HCT116 (cell line): Measurements from ENCODE around the gene ABR. TPM values are rescaled to one million over a fixed set of nuclear protein-coding genes. Genes with fewer than 3 reads are reported as not detected.

Experiments
- ATAC-seq: fragments of 200-7000 bp; cut with Tn5 transposase; 2 replicates; pipeline ENCODE4 v1.9.1; 2020; ENCODE audit warnings: mild to moderate bottlenecking, moderate library complexity
- BruUV-seq: library from RNA; stranded (reverse); fragments of 400-500 nt; replicated peaks from 2 replicates; lab custom pipeline; 2021; lab: Mats Ljungman, UMichigan
- CTCF ChIA-PET: fragments of 300-600 bp; sonication (Branson Sonifier 250); formaldehyde crosslinking; loops from one replicate; lab custom pipeline; 2021; ENCODE audit warnings: antibody characterized with exemption; lab: Charles Lee
- POLR2A ChIA-PET: fragments of 300-600, 350-600 bp; sonication (Branson Sonifier 250); formaldehyde crosslinking; loops from one replicate; lab custom pipeline; 2021; ENCODE audit warnings: antibody characterized with exemption; lab: Charles Lee
- RAD21 ChIA-PET, 2 experiments: fragments of 300-600 bp; sonication (Branson Sonifier 250); formaldehyde crosslinking; loops; one replicate each; lab custom pipeline; 2023; ENCODE audit warnings: low total read pairs in 2 of 2; ENCODE audit not compliant: uncharacterized antibody in 2 of 2, unreplicated experiment in 2 of 2, low non-redundant PET in 1 of 2; lab: Charles Lee
- DNase-seq: peaks from one replicate; pipeline ENCODE4 v3.0.0-alpha.2; 2010; ENCODE audit warnings: low read depth, low spot score
- H2AFZ ChIP-seq: fragments of 200-600 bp; shearing (Covaris generic), sonication (generic); 2 replicates; pipeline ENCODE4 v1.6.1; 2017; ENCODE audit warnings: low read depth, mixed run types, mixed read lengths, antibody characterized with exemption, low read length; ENCODE audit not compliant: poor library complexity, severe bottlenecking
- H3K27ac ChIP-seq: 2 replicates; pipeline ENCODE4 v1.5.1; 2012; ENCODE audit warnings: low read depth, low read length
- H3K27me3 ChIP-seq: fragments of 200-600 bp; sonication (generic); 2 replicates; pipeline ENCODE4 v1.6.1; 2016; ENCODE audit warnings: mixed run types, low read length, mixed read lengths; ENCODE audit not compliant: insufficient read depth
- H3K36me3 ChIP-seq, 2 experiments: fragments of 200-500 bp in 1 of 2; fragments of 200-600 bp in 1 of 2; sonication (Bioruptor generic) in 1 of 2; sonication (generic) in 1 of 2; 2 replicates each; pipeline versions ENCODE4 v1.5.1 to v1.6.1; 2014 to 2016; ENCODE audit warnings: low read length in 2 of 2, inconsistent platforms in 1 of 2, mixed read lengths in 1 of 2, mixed run types in 1 of 2; ENCODE audit not compliant: insufficient read depth in 2 of 2, control insufficient read depth in 1 of 2
- H3K4me1 ChIP-seq, 2 experiments: fragments of 200-600 bp in 1 of 2; sonication (generic) in 1 of 2; 2 replicates each; pipeline versions ENCODE4 v1.5.1 to v1.6.1; 2012 to 2017; ENCODE audit warnings: low read length in 2 of 2, inconsistent platforms in 1 of 2, mild to moderate bottlenecking in 1 of 2, mixed read lengths in 1 of 2, mixed run types in 1 of 2, moderate library complexity in 1 of 2; ENCODE audit not compliant: insufficient read depth in 2 of 2, control insufficient read depth in 1 of 2
- H3K4me2 ChIP-seq: fragments of 200-600 bp; sonication (generic); 2 replicates; pipeline ENCODE4 v1.6.1; 2017; ENCODE audit warnings: mixed run types, low read length, mixed read lengths
- H3K4me3 ChIP-seq, 2 experiments: fragments of 200-600 bp in 1 of 2; sonication (generic) in 1 of 2; replicated peaks in 1 of 2; 2 replicates each; pipeline ENCODE4 v1.5.1; 2011 to 2016; ENCODE audit warnings: low read length in 2 of 2, control low read depth in 1 of 2, low read depth in 1 of 2, mild to moderate bottlenecking in 1 of 2, mixed read lengths in 1 of 2, mixed run types in 1 of 2
- H3K79me2 ChIP-seq: fragments of 200-600 bp; sonication (generic); 2 replicates; pipeline ENCODE4 v1.6.1; 2017; ENCODE audit warnings: mild to moderate bottlenecking, mixed run types, low read length, moderate library complexity, mixed read lengths; ENCODE audit not compliant: insufficient read depth
- H3K9ac ChIP-seq: fragments of 200-600 bp; sonication (generic); 2 replicates; pipeline ENCODE4 v1.6.1; 2016; ENCODE audit warnings: low read length, mixed read lengths
- H3K9me2 ChIP-seq: fragments of 200-600 bp; sonication (generic), shearing (Covaris generic); 2 replicates; pipeline ENCODE4 v1.6.1; 2017; ENCODE audit warnings: mixed run types, mild to moderate bottlenecking, moderate library complexity; ENCODE audit not compliant: insufficient read depth
- H3K9me3 ChIP-seq, 2 experiments: fragments of 200-500 bp in 1 of 2; fragments of 200-600 bp in 1 of 2; sonication (Bioruptor generic) in 1 of 2; sonication (generic) in 1 of 2; 2 replicates each; pipeline ENCODE4 v1.6.1; 2014 to 2017; ENCODE audit warnings: low read length in 2 of 2, mixed read lengths in 2 of 2, inconsistent platforms in 1 of 2, low read depth in 1 of 2, mild to moderate bottlenecking in 1 of 2, mixed run types in 1 of 2, moderate library complexity in 1 of 2; ENCODE audit not compliant: control insufficient read depth in 1 of 2, insufficient read depth in 1 of 2
- H4K20me1 ChIP-seq: fragments of 200-600 bp; sonication (generic), shearing (Covaris generic); 2 replicates; pipeline ENCODE4 v1.6.1; 2017; ENCODE audit warnings: mixed run types, mild to moderate bottlenecking, moderate library complexity; ENCODE audit not compliant: insufficient read depth
- ATF3 ChIP-seq: IDR thresholded peaks from 2 replicates; pipeline ENCODE4 v1.6.1; 2012
- CTCF ChIP-seq, 3 experiments: fragments of 200-600 bp in 1 of 3; sonication (generic) in 1 of 3; IDR thresholded peaks in 2 of 3; conservative IDR thresholded peaks in 1 of 3; 2 replicates each; pipeline ENCODE4 v1.5.1; 2012 to 2017; ENCODE audit warnings: low read depth in 2 of 3, low read length in 2 of 3, antibody characterized with exemption in 1 of 3, borderline replicate concordance in 1 of 3, control low read depth in 1 of 3, mild to moderate bottlenecking in 1 of 3, mixed read lengths in 1 of 3, mixed run types in 1 of 3, moderate library complexity in 1 of 3; ENCODE audit not compliant: insufficient read depth in 1 of 3
- ELF1 ChIP-seq: IDR thresholded peaks from 2 replicates; pipeline ENCODE4 v1.6.1; 2012; ENCODE audit warnings: low read depth, borderline replicate concordance
- EZH2 ChIP-seq: fragments of 200-600 bp; sonication (generic); IDR thresholded peaks from 2 replicates; pipeline ENCODE4 v1.6.1; 2017; ENCODE audit warnings: antibody characterized with exemption, mixed run types
- JUND ChIP-seq: IDR thresholded peaks from 2 replicates; pipeline ENCODE4 v1.6.1; 2012
- POLR2A ChIP-seq: IDR thresholded peaks from 2 replicates; pipeline ENCODE4 v1.7.0; 2011; ENCODE audit warnings: borderline replicate concordance; ENCODE audit not compliant: insufficient read depth, insufficient read length; ENCODE audit errors: extremely low read depth
- POLR2AphosphoS5 ChIP-seq: IDR thresholded peaks from 2 replicates; pipeline ENCODE4 v1.6.1; 2011; ENCODE audit warnings: mild to moderate bottlenecking, low read depth, low read length, moderate library complexity
- RAD21 ChIP-seq: IDR thresholded peaks from 2 replicates; pipeline ENCODE4 v1.6.1; 2012; ENCODE audit warnings: low read depth, mild to moderate bottlenecking
- SP1 ChIP-seq: IDR thresholded peaks from 2 replicates; pipeline ENCODE4 v1.6.1; 2012; ENCODE audit warnings: low read depth
- ZFX ChIP-seq: fragments of 450-650 bp; IDR thresholded peaks from 2 replicates; pipeline ENCODE4 v1.6.1; 2017
- intact Hi-C: fragments of 100-400 bp; cut with micrococcal nuclease; formaldehyde crosslinking; loops from 2 replicates; pipeline ENCODE4 v1.10.0; 2022
- total RNA-seq: library from RNA; stranded (reverse); gene quantifications from one replicate; pipeline ENCODE4 v1.2.1, GENCODE V29; 2021; ENCODE audit not compliant: unreplicated experiment

The ABR gene
- total RNA-seq, 1 experiment from 2014 or later = 58.5 TPM

GRCh38 chr17:1173432-1174262 is 6.1 kb downstream of the ABR start:
- intact Hi-C loops = no loop called here
- no TSS peak for BruUV-seq
- Histone ChIP-seq H3K36me3 (no peaks in the 10 kb centered on the region), H2AFZ (no peak overlapping the region), H3K79me2 (no peaks in the 10 kb centered on the region), H3K9me2 (no peaks in the 10 kb centered on the region), H3K4me2 (no peak overlapping the region), H3K4me1 (peaks cover under 1 to 2% of the 10 kb centered on the region in 2 experiments; a peak in 2 of 4 replicates), H3K9ac (no peak overlapping the region), H4K20me1 (no peaks in the 10 kb centered on the region), H3K9me3 (no peaks in the 10 kb centered on the region), H3K27ac (no peak overlapping the region), H3K4me3 (no peak overlapping the region), H3K27me3 (no peaks in the 10 kb centered on the region)
- CTCF ChIA-PET = interaction anchor here (1.0 kb wide), 1 partner anchor 117 kb away, joined by 3 read pairs; no protein-coding TSS in a partner anchor
- no peak for DNase-seq
- TF ChIP-seq POLR2A (no peak), ATF3 (no peak), SP1 (no peak), CTCF (IDR thresholded peaks at IDR 0.05 in 2 of 3, conservative IDR thresholded peaks at IDR 0.05 in 1 of 3; ENCODE audit: borderline replicate concordance in 1 of 3, insufficient read depth in 1 of 3, low read depth in 2 of 3, low read length in 2 of 3) (no peak)
- RAD21 ChIA-PET = no interaction called here
- POLR2A ChIA-PET = interaction anchor here (0.9 kb wide), 1 partner anchor 1117 kb away, joined by 4 read pairs; no protein-coding TSS in a partner anchor
- ATAC-seq = no peak

GRCh38 chr17:1171953-1172352 is 7.8 kb downstream of the ABR start:
- ChIA-PET POLR2A (no interaction called here), CTCF (interaction anchor here (0.8 to 2.0 kb wide), 3 partner anchors 10 to 113 kb away, joined by 3 to 4 read pairs (median 3); no protein-coding TSS in a partner anchor)
- no peaks in the 10 kb centered on the region for H4K20me1 ChIP-seq

More at GRCh38 chr17:1171953-1172352, 7.8 kb downstream of the ABR start:
- DNase-seq = no peak
- Histone ChIP-seq H3K4me1 (no peaks in the 10 kb centered on the region), H3K27ac (no peak overlapping the region), H2AFZ (no peak overlapping the region), H3K9ac (no peak overlapping the region), H3K9me2 (no peaks in the 10 kb centered on the region), H3K4me2 (no peak overlapping the region), H3K36me3 (no peaks in the 10 kb centered on the region)
- BruUV-seq = no TSS peak
- intact Hi-C loops = no loop called here
- ATAC-seq = no peak
- RAD21 ChIA-PET = interaction anchor here in 1 of 2 experiments (0.6 kb wide), 1 partner anchor 85 kb away, joined by 3 read pairs; no protein-coding TSS in a partner anchor
- TF ChIP-seq POLR2AphosphoS5 (no peak), JUND (no peak), EZH2 (no peak), RAD21 (no peak), ZFX (no peak), ELF1 (no peak)
- TF ChIP-seq, all 23 proteins: peak for 0
- no peak overlapping the region for H3K4me3 ChIP-seq
- H3K9me3 ChIP-seq = no peaks in the 10 kb centered on the region
- no peaks in the 10 kb centered on the region for H3K27me3 ChIP-seq
- H3K79me2 ChIP-seq = no peaks in the 10 kb centered on the region
